Endothelial cell of umbilical vein (primary cell): ENCODE measurements around the gene CROCC2. TPM values are rescaled to one million over a fixed set of nuclear protein-coding genes. Genes with fewer than 3 reads are reported as not detected.

Experiments used
- BruUV-seq: library from RNA; stranded (reverse); fragments of 400-500 nt; replicated peaks from 2 replicates; lab custom pipeline; 2021; lab: Mats Ljungman, UMichigan
- CTCF ChIA-PET: fragments of 300-600, 350-600 bp; sonication (Branson Sonifier 250); formaldehyde crosslinking; loops from one replicate; lab custom pipeline; 2021; ENCODE audit warnings: antibody characterized with exemption, inconsistent platforms; lab: Charles Lee
- POLR2A ChIA-PET: fragments of 300-600, 350-600 bp; sonication (Branson Sonifier 250); formaldehyde crosslinking; loops from one replicate; lab custom pipeline; 2021; ENCODE audit warnings: antibody characterized with exemption, inconsistent platforms; lab: Charles Lee
- DNase-seq: peaks from one replicate; pipeline ENCODE4 v3.0.0-alpha.2; 2011; ENCODE audit warnings: low read depth, low spot score
- FAIRE-seq: peaks from 2 replicates; lab custom pipeline; 2011; peaks lifted over from hg19 to GRCh38; lab: Jason Lieb, UNC
- H2AFZ ChIP-seq: 2 replicates; pipeline ENCODE4 v1.6.0; 2012; ENCODE audit warnings: low read depth, low read length, control low read depth, inconsistent platforms
- H3K27ac ChIP-seq: 2 replicates; pipeline ENCODE4 v1.5.1; 2011; ENCODE audit warnings: low read depth, mild to moderate bottlenecking, control low read depth, low read length, moderate library complexity; ENCODE audit not compliant: insufficient read depth
- H3K27me3 ChIP-seq, 2 experiments: 2 replicates each; pipeline versions ENCODE4 v1.6.0 to v1.6.1; 2011; ENCODE audit warnings: low read length in 2 of 2, mixed read lengths in 1 of 2; ENCODE audit not compliant: control insufficient read depth in 2 of 2, insufficient read depth in 2 of 2
- H3K36me3 ChIP-seq, 2 experiments: 2 replicates in 1 of 2; 3 replicates in 1 of 2; pipeline ENCODE4 v1.5.1; 2011; ENCODE audit warnings: low read length in 2 of 2, mild to moderate bottlenecking in 1 of 2, moderate library complexity in 1 of 2; ENCODE audit not compliant: control insufficient read depth in 2 of 2, insufficient read depth in 2 of 2; ENCODE audit errors: extremely low read depth in 1 of 2
- H3K4me1 ChIP-seq: 3 replicates; pipeline ENCODE4 v1.5.1; 2011; ENCODE audit warnings: mild to moderate bottlenecking, low read length; ENCODE audit not compliant: control insufficient read depth, insufficient read depth; ENCODE audit errors: extremely low read depth
- H3K4me2 ChIP-seq: 2 replicates; pipeline ENCODE4 v1.6.1; 2011; ENCODE audit warnings: low read length, control low read depth, mixed read lengths; ENCODE audit not compliant: insufficient read depth
- H3K4me3 ChIP-seq, 3 experiments: fragments of 200-600 bp in 1 of 3; sonication (generic), shearing (Covaris generic) in 1 of 3; replicated peaks in 1 of 3; 2 replicates each; pipeline ENCODE4 v1.5.1; 2011 to 2016; ENCODE audit warnings: control low read depth in 3 of 3, low read length in 3 of 3, mild to moderate bottlenecking in 2 of 3, inconsistent platforms in 1 of 3, low read depth in 1 of 3, moderate library complexity in 1 of 3; ENCODE audit not compliant: insufficient read depth in 1 of 3
- H3K79me2 ChIP-seq: 2 replicates; pipeline ENCODE4 v1.6.0; 2012; ENCODE audit warnings: low read length, inconsistent platforms; ENCODE audit not compliant: control insufficient read depth, insufficient read depth
- H3K9ac ChIP-seq: replicated peaks from 2 replicates; pipeline ENCODE3; 2011; ENCODE audit warnings: low read length, control low read depth; ENCODE audit not compliant: insufficient read depth; ENCODE audit errors: extremely low read depth
- H3K9me1 ChIP-seq: replicated peaks from 3 replicates; pipeline ENCODE4 v1.6.0; 2011; ENCODE audit warnings: mild to moderate bottlenecking, low read length; ENCODE audit not compliant: control insufficient read depth, insufficient read depth; ENCODE audit errors: extremely low read depth
- H3K9me3 ChIP-seq: replicated peaks from 2 replicates; pipeline ENCODE4 v1.5.1; 2012; ENCODE audit warnings: low read length, inconsistent platforms; ENCODE audit not compliant: control insufficient read depth, insufficient read depth
- H4K20me1 ChIP-seq: replicated peaks from 2 replicates; pipeline ENCODE3; 2011; ENCODE audit warnings: mild to moderate bottlenecking, low read length; ENCODE audit not compliant: control insufficient read depth, insufficient read depth; ENCODE audit errors: extremely low read depth
- EZH2 ChIP-seq: IDR thresholded peaks from 2 replicates; pipeline ENCODE4 v1.6.1; 2012; ENCODE audit warnings: borderline replicate concordance, low read depth, mild to moderate bottlenecking, moderate library complexity, low read length, inconsistent platforms; ENCODE audit not compliant: severe bottlenecking
- FOS ChIP-seq: IDR thresholded peaks from 2 replicates; pipeline ENCODE4 v1.6.1; 2011; ENCODE audit warnings: mild to moderate bottlenecking, low read length, moderate library complexity, borderline replicate concordance; ENCODE audit not compliant: insufficient read depth
- GATA2 ChIP-seq: IDR thresholded peaks from 2 replicates; pipeline ENCODE4 v1.7.0; 2011; ENCODE audit warnings: low read depth, mild to moderate bottlenecking, moderate library complexity, mixed read lengths, low read length; ENCODE audit not compliant: insufficient read length, insufficient read depth
- JUN ChIP-seq: IDR thresholded peaks from 2 replicates; pipeline ENCODE4 v1.6.1; 2011; ENCODE audit warnings: borderline replicate concordance, low read depth; ENCODE audit not compliant: insufficient read length, insufficient read depth
- MYC ChIP-seq: IDR thresholded peaks from one replicate; pipeline ENCODE4 v1.6.1; 2011; ENCODE audit warnings: mild to moderate bottlenecking, low read depth, low read length
- POLR2A ChIP-seq: IDR thresholded peaks from 2 replicates; pipeline ENCODE4 v1.6.1; 2012; ENCODE audit warnings: low read depth, mild to moderate bottlenecking, control low read depth, low read length
- POLR2AphosphoS5 ChIP-seq: IDR thresholded peaks from 2 replicates; pipeline ENCODE4 v1.6.1; 2012; ENCODE audit warnings: low read depth, mild to moderate bottlenecking, control low read depth, low read length, moderate library complexity; ENCODE audit not compliant: insufficient read depth
- dilution Hi-C: fragments of 300-500 bp; cut with MboI; formaldehyde crosslinking; loops from one replicate; pipeline ENCODE4 v1.15.0; 2019; ENCODE audit warnings: low sequenced_read_pairs; ENCODE audit not compliant: extremely low pct_ligation_motif_present
- intact Hi-C: fragments of 100-400 bp; cut with micrococcal nuclease; formaldehyde crosslinking; loops from one replicate; pipeline ENCODE4 v1.10.0; 2022
- polyA plus RNA-seq, 4 experiments: library from polyadenylated mRNA; depleted of rRNA in 3 of 4; stranded (reverse) in 3 of 4; unstranded in 1 of 4; fragments of >200 nt; gene quantifications; 2 replicates each; pipeline versions ENCODE4 v1.2.1 to v1.2.3, GENCODE V29; 2011 to 2012; ENCODE audit warnings: missing spikeins in 1 of 4
- total RNA-seq: library from RNA; stranded (reverse); gene quantifications from 2 replicates; pipeline ENCODE4 v1.2.3, GENCODE V29; 2021
- TF ChIP-seq, protein P1 (sequence below): IDR thresholded peaks from 2 replicates; pipeline ENCODE4 v1.6.1; 2011; ENCODE audit not compliant: insufficient read depth, insufficient read length
- TF ChIP-seq, protein P2 (sequence below), 2 donors: IDR thresholded peaks; 1 replicate in 1 of 2; 2 replicates in 1 of 2; pipeline ENCODE4 v1.5.1; 2011; ENCODE audit warnings: low read length in 2 of 2, mild to moderate bottlenecking in 2 of 2, moderate library complexity in 2 of 2, control low read depth in 1 of 2, inconsistent platforms in 1 of 2, low read depth in 1 of 2; ENCODE audit not compliant: insufficient read depth in 1 of 2; ENCODE audit errors: extremely low read depth in 1 of 2

Gene CROCC2
- total and polyA plus RNA-seq, 2 donors (not counting 3 experiments of a cell fraction or from before 2014, with no cell fraction given) = not detected

DNA sequence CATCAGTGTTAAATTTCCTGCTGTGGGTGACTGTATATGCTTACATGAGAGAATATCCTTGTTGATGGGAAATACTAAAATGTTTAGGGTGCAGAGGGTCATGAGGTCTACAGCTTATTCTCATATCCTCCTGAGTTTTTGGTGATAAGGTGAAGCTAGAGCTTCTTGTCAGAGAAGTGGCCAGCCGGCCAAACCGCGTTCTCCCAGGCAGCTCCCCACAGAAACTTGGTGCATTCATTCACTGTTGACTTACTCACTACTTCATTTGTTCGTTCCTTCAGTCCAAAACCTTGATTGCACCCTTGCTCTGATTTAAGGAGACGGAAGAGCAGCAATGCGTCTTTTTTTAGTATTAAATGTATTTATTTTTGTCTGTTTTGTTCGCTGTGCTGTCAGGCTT, 101.0 kb downstream of the CROCC2 start:
- DNase-seq (no peak), FAIRE-seq (no peak)
- Histone ChIP-seq H4K20me1 (no peaks in the 10 kb centered on the region), H3K27ac (no peak overlapping the region), H3K36me3 (no peaks in the 10 kb centered on the region), H3K9me3 (no peaks in the 10 kb centered on the region), H3K9ac (no peak overlapping the region), H3K4me1 (peaks cover 22% of the 10 kb centered on the region), H3K4me3 (no peak overlapping the region), H2AFZ (no peak overlapping the region), H3K9me1 (no peaks in the 10 kb centered on the region), H3K4me2 (no peak overlapping the region), H3K79me2 (peaks cover 8% of the 10 kb centered on the region), H3K27me3 (no peaks in the 10 kb centered on the region)
- CTCF ChIA-PET = interaction anchor here (1.0 kb wide), 1 partner anchor 24 kb away, joined by 3 read pairs; no protein-coding TSS in a partner anchor
- intact Hi-C loops (no loop called here), dilution Hi-C loops (no loop called here)
- no peak for TF ChIP-seq FOS
- no peak for TF ChIP-seq POLR2A
- TF ChIP-seq GATA2 = no peak
- no peak for TF ChIP-seq POLR2AphosphoS5
- TF ChIP-seq EZH2 = no peak
- TF ChIP-seq, protein P1, sequence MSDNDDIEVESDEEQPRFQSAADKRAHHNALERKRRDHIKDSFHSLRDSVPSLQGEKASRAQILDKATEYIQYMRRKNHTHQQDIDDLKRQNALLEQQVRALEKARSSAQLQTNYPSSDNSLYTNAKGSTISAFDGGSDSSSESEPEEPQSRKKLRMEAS = no peak
- TF ChIP-seq, protein P2, sequence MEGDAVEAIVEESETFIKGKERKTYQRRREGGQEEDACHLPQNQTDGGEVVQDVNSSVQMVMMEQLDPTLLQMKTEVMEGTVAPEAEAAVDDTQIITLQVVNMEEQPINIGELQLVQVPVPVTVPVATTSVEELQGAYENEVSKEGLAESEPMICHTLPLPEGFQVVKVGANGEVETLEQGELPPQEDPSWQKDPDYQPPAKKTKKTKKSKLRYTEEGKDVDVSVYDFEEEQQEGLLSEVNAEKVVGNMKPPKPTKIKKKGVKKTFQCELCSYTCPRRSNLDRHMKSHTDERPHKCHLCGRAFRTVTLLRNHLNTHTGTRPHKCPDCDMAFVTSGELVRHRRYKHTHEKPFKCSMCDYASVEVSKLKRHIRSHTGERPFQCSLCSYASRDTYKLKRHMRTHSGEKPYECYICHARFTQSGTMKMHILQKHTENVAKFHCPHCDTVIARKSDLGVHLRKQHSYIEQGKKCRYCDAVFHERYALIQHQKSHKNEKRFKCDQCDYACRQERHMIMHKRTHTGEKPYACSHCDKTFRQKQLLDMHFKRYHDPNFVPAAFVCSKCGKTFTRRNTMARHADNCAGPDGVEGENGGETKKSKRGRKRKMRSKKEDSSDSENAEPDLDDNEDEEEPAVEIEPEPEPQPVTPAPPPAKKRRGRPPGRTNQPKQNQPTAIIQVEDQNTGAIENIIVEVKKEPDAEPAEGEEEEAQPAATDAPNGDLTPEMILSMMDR (IDR thresholded peaks at IDR 0.05; ENCODE audit: extremely low read depth in 1 of 2, insufficient read depth in 1 of 2, low read depth in 1 of 2, low read length in 2 of 2) = no peak
- no peak for TF ChIP-seq JUN
- no peak for TF ChIP-seq MYC
- POLR2A ChIA-PET = no interaction called here
- BruUV-seq = no TSS peak
